ENCODE measurements around the gene ATP5F1D. TPM values are rescaled to one million over a fixed set of nuclear protein-coding genes. Genes with fewer than 3 reads are reported as not detected.

The ATP5F1D gene
- total RNA-seq, 2 donors from 2014 or later = 144 to 159 TPM

- H3K27ac ChIP-seq (ENCODE audit: low read depth, low read length) = no peak overlapping the region
- H3K9ac ChIP-seq (ENCODE audit: extremely low read depth, low read length, poor library complexity, severe bottlenecking) = no peak overlapping the region
- peaks cover 28% of the 10 kb centered on the region for H3K4me1 ChIP-seq (ENCODE audit: control insufficient read depth, insufficient read depth, low read length)
- 3% methylated on average over 26 to 59 of the region's 59 CpGs for WGBS, 2 experiments (ENCODE audit: insufficient coverage in 1 of 2, insufficient read length in 1 of 2)
- peaks cover 30% of the 10 kb centered on the region for H3K4me1 Mint-ChIP-seq
- no peaks in the 10 kb centered on the region for H3K9me3 Mint-ChIP-seq
- peak; percentile 98 for TF ChIP-seq CTCF (conservative IDR thresholded peaks at IDR 0.05)
- H3K4me3 Mint-ChIP-seq = peak overlapping the region; percentile 51
- H3K4me3 ChIP-seq (ENCODE audit: low read length) = peak overlapping the region; percentile 76
- H3K27ac Mint-ChIP-seq = peak overlapping the region; percentile 68
- H3K27me3 ChIP-seq (ENCODE audit: control insufficient read depth, insufficient read depth, low read length, poor library complexity, severe bottlenecking) = peaks cover 9% of the 10 kb centered on the region
- peaks cover 23% of the 10 kb centered on the region for H3K36me3 Mint-ChIP-seq (ENCODE audit: low read depth)
- peaks cover 14% of the 10 kb centered on the region for H3K36me3 ChIP-seq (ENCODE audit: control insufficient read depth, insufficient read depth, low read length)
- no peaks in the 10 kb centered on the region for H3K9me3 ChIP-seq (ENCODE audit: control insufficient read depth, low read length)
- DNase-seq = peak; percentile 93
- H3K27me3 Mint-ChIP-seq (ENCODE audit: insufficient read depth) = peaks cover 17% of the 10 kb centered on the region
These were observed 25.4 kb downstream of the ATP5F1D start for GRCh38 chr19:1266916-1267476.

- peak overlapping the region; percentile 82 for H3K4me3 Mint-ChIP-seq
- peaks cover 31% of the 10 kb centered on the region for H3K4me1 Mint-ChIP-seq
- Histone ChIP-seq H3K4me3 (ENCODE audit: low read length) (peak overlapping the region; percentile 66), H3K27me3 (ENCODE audit: control insufficient read depth, insufficient read depth, low read length, poor library complexity, severe bottlenecking) (peaks cover 9% of the 10 kb centered on the region), H3K9ac (ENCODE audit: extremely low read depth, low read length, poor library complexity, severe bottlenecking) (no peak overlapping the region), H3K4me1 (ENCODE audit: control insufficient read depth, insufficient read depth, low read length) (peaks cover 22% of the 10 kb centered on the region), H3K36me3 (ENCODE audit: control insufficient read depth, insufficient read depth, low read length) (peaks cover 21% of the 10 kb centered on the region), H3K27ac (ENCODE audit: low read depth, low read length) (no peak overlapping the region), H3K9me3 (ENCODE audit: control insufficient read depth, low read length) (no peaks in the 10 kb centered on the region)
- peak; percentile 70 for DNase-seq
- no peak for TF ChIP-seq CTCF (conservative IDR thresholded peaks at IDR 0.05)
- no peaks in the 10 kb centered on the region for H3K9me3 Mint-ChIP-seq
- H3K27ac Mint-ChIP-seq = peak overlapping the region; percentile 68
- 32 to 34% methylated on average over 11 to 32 of the region's 35 CpGs for WGBS, 2 experiments (ENCODE audit: insufficient coverage in 1 of 2, insufficient read length in 1 of 2)
- peaks cover 17% of the 10 kb centered on the region for H3K27me3 Mint-ChIP-seq (ENCODE audit: insufficient read depth)
- H3K36me3 Mint-ChIP-seq (ENCODE audit: low read depth) = peaks cover 29% of the 10 kb centered on the region
These were observed 26.1 kb downstream of the ATP5F1D start for GRCh38 chr19:1267477-1268225.

- Histone ChIP-seq H3K9me3 (ENCODE audit: control insufficient read depth, low read length) (no peaks in the 10 kb centered on the region), H3K27me3 (ENCODE audit: control insufficient read depth, insufficient read depth, low read length, poor library complexity, severe bottlenecking) (peaks cover 9% of the 10 kb centered on the region), H3K9ac (ENCODE audit: extremely low read depth, low read length, poor library complexity, severe bottlenecking) (no peak overlapping the region), H3K4me3 (ENCODE audit: low read length) (peak overlapping the region; percentile 32), H3K27ac (ENCODE audit: low read depth, low read length) (no peak overlapping the region), H3K4me1 (ENCODE audit: control insufficient read depth, insufficient read depth, low read length) (peaks cover 20% of the 10 kb centered on the region), H3K36me3 (ENCODE audit: control insufficient read depth, insufficient read depth, low read length) (peaks cover 28% of the 10 kb centered on the region)
- Mint-ChIP-seq H3K4me3 (peak overlapping the region; percentile 82), H3K27ac (peak overlapping the region; percentile 78), H3K4me1 (peaks cover 32% of the 10 kb centered on the region), H3K9me3 (no peaks in the 10 kb centered on the region), H3K36me3 (ENCODE audit: low read depth) (peaks cover 33% of the 10 kb centered on the region), H3K27me3 (ENCODE audit: insufficient read depth) (peaks cover 17% of the 10 kb centered on the region)
- WGBS, 2 experiments (ENCODE audit: insufficient coverage in 1 of 2, insufficient read length in 1 of 2) = 47 to 66% methylated on average over 16 to 40 of the region's 40 CpGs
- DNase-seq = peak; percentile 63
- TF ChIP-seq CTCF (conservative IDR thresholded peaks at IDR 0.05) = no peak
These were observed 26.9 kb downstream of the ATP5F1D start for GRCh38 chr19:1268226-1269064.

All from endodermal cell (in vitro differentiated cells).